Urothelium cell line (cell line): Measurements from ENCODE around the gene DTWD1.
"Not testable (repeated sequence)": the region's sequence is repeated elsewhere in the genome, so short reads cannot be mapped to it uniquely, and the experiment has no call there.

Source experiments
- DNase-seq: peaks from one replicate; pipeline ENCODE4 v3.0.0; 2011; ENCODE audit warnings: low spot score, mixed read lengths
- FAIRE-seq: peaks from 2 replicates; lab custom pipeline; 2011; peaks lifted over from hg19 to GRCh38; lab: Jason Lieb, UNC

DTWD1 gene, protein sequence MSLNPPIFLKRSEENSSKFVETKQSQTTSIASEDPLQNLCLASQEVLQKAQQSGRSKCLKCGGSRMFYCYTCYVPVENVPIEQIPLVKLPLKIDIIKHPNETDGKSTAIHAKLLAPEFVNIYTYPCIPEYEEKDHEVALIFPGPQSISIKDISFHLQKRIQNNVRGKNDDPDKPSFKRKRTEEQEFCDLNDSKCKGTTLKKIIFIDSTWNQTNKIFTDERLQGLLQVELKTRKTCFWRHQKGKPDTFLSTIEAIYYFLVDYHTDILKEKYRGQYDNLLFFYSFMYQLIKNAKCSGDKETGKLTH

DNA sequence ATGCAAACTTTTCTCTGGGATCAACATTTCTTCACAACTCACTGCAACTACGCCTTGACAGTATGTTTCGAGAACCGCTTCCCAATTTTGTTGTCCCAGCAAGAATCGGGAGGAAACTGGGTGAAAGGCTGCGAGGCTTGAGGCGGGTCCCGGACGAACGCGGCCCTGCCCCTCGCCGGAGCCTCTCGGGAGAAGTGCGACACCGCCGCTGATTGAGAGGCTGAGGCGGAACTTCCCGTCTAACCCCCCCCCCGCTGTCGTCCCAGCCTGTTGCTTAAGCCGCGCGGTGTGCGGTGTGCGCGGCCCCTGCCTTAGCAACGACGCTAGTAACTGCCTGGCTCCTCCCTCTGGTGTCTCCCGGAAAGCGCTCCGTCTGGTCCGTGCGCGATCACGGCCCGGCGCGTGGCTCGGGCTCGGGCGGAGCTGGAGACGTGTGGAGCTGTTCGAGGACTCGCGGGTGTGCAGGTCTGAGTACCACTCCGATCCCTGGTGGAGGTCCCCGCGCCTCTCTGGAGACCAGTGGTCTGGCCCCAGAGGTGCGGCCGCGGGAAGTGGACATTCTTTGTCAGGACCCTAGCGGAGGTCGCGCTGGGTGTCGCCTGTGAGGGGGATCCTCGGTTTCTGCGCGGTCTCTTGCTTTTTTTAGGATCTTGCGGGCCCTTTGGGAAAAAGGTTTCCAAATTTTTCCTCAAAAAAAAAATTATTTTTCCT, at the start of gene DTWD1, which contains the start of gene FAM227B:
Gene DTWD1 (plus strand): TSS at position 391 of the 711 bp plus-strand sequence. CDS start 4,120 bp downstream, outside the sequence.
Gene FAM227B (minus strand): TSS at position 161 of the 711 bp plus-strand sequence. CDS start 5,647 bp downstream, outside the sequence.
- DNase-seq (peak; percentile 92), FAIRE-seq (no peak)

DNA sequence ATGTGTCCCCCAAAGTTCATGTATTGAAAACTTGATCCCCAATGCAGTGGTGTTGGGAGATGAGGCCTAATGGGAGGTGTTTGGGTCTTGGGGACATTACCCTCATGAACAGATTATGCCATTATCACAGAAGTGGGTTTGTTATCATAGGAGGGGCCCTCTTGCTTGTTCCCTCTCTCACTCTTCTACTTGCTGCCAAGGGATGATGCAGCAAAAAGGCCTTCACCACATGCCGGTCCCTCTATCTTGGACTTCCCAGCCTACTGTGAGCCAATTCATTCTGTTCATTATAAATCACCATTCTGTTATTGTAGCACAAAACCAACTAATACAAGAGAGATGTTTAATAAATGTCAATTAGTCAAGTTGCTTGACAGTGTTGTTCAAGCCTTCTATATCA, 47.4 kb upstream of the DTWD1 start:
- DNase-seq (no peak), FAIRE-seq (no peak)

DNA sequence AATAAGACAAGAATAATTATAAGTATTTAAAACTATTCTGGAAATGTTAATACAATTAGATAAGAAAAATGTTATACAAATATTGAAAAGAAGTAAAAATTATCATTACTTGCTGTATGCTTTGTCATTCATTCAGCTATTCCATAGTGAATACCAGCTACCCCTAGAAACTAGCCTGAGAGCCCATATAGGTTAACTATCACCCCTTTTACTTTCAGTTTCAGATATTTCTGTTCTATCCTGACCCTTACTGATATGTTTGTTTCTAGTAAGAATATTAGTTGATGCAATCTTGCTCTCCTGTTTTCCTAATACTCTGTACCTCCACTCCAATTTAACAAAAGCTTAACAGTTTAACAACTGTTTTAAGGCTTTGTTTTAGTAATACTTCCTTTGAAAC, 31.8 kb upstream of the DTWD1 start:
- FAIRE-seq: no peak
- no peak for DNase-seq

DNA sequence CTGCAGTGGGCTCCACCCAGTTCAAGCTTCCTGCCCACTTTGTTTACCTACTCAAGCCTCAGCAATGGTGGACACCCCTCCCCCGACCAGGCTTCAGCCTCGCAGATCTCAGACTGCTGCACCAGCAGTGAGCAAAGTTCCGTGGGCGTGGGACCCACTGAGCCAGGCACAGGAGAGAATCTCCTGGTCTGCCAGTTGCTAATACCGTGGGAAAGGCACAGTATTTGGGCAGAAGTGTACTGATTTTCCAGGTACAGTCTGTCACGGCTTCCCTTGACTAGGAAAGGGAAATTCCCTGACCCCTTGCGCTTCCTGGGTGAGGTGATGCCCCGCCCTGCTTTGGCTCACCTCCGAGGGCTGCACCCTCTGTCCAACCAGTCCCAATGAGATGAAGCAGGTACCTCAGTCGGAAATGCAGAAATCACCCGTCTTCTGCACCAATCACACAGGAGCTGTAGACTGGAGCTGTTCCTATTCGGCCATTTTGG, 28.0 kb upstream of the DTWD1 start:
- not testable (repeated sequence) for DNase-seq, FAIRE-seq

DNA sequence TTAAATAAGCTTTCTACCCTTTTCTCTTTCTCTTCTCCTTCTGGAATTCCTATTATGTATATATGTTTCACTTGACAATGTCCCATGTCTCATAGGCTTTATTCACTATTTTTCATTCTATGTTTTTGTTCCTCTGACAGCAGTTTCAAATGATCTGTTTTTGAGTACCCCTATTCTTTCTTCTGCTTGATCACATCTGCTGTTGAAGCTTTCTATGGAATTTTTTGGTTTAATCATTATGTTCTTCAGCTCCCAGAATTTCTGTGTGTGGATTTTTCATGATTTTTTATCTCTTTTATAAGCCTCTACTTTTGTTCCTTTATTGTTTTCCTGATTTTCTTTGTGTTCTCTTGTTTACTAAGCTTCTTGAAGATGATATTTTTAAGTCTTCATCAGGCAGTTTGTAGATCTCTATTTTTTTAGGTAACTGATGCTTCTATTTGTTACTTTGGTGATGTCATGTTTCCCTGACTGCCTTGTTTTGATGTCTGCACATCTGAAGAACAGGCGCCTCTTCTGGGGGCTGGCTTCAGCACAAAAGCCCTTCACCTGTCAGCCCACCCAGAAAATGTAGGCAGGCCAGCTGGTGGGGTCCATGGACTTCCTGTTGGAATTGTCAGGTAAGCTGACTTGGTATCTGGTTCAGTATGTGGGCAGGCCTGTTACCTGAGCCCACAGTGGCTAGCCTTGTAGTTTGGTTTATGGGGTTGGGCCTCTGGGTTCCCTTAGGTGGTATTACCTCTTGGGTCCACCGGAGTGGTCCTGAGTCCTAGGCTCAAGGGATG, 16.0 kb upstream of the DTWD1 start:
- no peak for DNase-seq
- FAIRE-seq: no peak

DNA sequence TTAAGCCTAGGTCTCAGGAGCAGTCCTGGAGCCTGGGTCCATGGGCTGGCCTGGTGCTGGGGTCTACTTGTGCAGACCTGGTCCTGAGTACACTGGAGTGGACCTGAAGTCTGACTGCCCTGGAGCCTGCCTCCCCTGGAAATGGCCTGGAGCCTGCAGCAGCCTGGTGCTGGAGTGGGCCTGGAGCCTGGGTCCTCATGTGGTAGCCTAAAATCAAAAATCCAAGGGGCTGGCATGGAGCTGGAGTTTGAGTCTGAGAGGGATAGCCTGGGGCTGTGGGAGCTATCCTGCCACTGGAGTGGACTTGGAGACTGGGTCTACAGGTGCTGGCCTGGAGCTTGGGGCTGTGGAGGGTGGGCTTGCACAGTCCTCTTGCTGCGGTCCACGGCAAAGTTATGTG, 15.3 kb upstream of the DTWD1 start:
- DNase-seq (no peak), FAIRE-seq (no peak)

DNA sequence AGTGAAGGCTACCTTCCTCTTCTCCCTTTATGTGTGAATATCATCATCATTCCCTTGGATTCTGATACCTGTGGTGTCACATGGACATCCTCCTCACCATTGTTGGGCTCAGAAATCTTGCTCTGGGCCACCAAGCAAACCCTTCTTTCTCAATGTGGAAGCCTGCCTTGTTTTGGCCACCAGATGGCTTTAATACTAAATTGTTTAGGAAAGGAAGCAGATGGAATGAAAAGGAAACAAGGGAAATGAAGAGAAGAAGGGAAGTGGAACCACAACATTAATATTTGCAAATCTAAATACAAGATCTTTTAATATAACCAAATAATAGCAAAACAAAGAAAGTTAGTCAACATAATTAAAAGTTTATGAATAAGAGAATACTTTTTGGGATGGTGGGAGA, 14.3 kb upstream of the DTWD1 start:
- DNase-seq (no peak), FAIRE-seq (no peak)

DNA sequence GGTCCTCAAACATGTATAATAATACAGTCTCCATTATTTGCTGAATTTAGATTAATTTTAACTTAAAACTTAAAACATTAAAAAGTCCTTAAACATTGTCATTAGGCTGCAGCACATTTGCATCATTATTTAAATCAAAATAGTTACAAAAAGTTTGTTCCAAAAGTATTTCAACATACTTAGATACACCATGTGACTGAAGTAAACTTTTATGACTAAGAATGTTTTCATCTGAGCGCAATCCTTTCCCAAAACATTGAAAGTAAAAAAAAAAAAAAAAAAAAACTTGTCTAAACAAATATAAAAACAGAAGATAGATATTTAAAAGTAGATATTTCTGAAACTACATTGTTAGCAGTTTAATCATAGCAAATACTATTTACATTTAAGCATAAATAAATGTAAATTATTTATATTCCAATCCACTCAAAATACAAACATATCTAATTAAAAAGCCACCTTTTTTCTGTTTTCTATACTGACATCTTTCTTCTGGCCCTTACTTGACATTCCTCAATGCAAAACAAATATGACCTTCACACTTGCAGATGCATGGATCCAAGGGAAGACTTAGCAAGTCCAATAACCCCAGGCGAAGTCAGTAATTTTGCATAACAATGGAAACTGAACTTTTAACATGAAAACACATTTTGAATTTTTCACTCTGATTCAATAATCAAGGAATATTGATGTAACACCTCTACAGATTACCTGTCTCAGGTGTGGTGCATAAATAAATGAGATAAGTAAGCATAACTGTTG, 10.5 kb upstream of the DTWD1 start:
- DNase-seq (no peak), FAIRE-seq (no peak)

DNA sequence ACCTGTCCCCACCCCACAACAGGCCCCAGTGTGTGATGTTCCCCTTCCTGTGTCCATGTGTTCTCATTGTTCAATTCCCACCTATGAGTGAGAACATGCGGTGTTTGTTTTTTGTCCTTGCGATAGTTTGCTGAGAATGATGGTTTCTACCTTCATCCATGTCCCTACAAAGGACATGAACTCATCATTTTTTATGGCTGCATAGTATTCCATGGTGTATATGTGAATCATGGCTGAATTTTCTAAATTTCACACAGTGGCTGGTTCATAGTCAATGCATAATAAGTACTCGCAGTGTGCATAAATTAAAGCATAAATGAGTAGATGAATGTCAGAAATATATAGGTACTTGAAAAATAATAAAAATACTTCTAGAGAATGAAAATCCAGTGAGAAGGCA, 8.6 kb upstream of the DTWD1 start:
- not testable (repeated sequence) for FAIRE-seq, DNase-seq

DNA sequence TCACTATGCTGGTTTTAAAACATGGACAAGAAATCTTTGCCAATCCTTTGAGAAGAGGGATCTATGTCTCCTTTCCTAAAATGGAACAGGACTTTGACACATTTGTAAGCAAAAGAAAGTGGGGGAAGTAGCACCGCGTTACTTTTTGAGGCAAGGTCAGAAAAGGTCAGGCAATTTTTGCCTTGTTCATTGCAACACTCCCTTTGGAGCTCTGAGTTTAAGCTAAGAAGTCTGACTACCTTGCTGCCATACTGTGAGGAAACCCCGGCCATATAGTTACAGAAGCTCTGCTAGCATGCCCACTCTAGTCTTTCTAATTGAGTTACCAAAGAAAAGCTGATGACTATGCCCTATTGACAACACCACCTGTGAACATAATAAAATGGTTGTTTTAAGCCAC, 1.6 kb upstream of the DTWD1 start:
- FAIRE-seq: no peak
- no peak for DNase-seq

DNA sequence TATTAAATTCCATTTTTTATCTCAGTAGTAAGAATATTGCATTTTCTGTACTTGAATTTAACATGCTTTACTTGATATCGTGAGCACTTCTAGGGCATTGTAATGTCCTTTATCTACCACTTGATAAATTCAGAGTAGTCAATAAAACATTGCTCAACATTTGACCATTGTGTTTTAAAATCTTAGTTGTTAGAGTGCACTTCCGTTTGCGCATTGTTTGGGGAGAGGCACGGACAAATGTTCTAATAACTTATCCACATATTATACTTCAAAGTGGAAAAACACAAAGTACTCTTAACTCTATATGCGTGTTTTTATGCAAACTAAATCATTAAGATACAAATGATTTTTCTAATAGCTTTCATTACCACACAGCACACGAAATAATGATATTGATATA, 649 bp upstream of the DTWD1 start:
- DNase-seq (no peak), FAIRE-seq (no peak)

DNA sequence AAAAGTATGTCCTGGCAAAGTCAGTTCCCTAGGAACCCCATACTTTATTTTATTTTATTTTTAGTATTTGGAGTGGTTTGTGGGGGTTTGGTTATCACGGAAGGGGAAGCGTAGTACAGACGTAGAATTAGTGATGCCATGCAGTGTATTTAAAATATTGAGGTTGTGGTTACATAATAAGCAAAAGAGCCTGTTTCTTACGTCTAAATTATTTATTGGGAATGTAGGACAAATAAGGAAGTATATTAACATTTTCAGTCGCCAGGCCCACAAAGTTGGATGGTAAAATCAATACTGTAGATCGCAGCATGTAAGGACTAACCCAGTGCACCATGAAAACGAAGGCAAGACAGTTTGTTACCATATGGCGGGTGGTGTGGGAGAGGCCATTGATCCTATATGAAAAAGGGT, 558 bp downstream of the DTWD1 start:
- no peak for FAIRE-seq
- no peak for DNase-seq

DNA sequence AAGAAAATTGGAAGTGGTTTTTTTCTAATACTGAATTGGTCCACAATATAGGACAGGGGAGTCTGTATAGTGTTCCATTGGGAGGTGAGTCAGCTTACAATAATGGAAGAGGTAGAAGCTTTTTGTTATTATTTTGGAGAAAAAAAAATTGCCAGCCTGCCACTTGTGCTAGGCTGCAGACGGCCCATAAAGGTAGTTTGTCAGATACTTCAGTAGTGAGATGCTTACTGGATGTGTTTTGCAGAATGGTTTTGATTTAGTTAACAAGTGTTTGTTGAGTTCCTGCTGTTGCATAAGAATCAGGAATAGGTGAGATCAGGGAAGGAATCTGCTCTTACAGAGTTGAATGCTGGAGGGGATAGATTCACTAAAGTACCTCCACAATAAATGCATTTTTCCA, 1.0 kb downstream of the DTWD1 start:
- DNase-seq (no peak), FAIRE-seq (no peak)

DNA sequence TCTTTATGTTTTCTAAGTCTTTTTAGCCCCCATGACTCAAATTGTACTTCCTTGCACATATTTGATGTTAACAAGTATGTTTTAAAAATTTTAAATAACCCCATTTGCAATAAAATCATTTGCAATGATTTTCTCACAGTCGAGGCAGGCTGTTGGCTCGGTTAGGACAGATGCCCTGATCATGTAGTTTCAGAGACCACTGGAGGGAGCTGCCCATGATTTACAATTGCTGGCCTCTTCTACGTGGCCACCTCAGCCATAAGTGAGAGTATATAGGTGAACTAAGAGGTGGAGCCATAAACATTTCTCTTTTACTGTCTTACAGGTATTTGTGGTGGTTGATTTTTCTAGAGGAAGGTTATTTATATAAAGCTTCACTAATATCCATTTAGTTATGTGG, 1.7 kb downstream of the DTWD1 start:
- FAIRE-seq (no peak), DNase-seq (no peak)

DNA sequence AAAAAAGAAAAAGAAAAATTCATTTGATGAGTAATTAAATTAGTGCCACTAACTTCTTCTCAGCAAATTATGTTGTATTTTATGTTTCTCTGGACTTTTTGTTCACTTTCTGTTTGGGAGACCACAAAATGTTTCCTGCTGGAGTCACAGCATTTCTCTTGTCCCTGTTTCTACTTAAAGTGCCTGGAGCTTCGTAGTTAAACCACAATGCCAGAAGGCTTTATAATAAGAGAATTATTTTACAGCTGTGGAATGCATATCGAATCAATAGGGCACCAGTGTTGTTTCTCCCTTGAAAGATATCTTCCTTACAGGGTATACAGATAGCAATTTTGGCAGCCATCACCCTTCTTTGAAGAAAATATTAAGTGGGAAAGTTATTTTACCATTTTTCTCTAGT, 3.2 kb downstream of the DTWD1 start:
- DNase-seq (no peak), FAIRE-seq (no peak)

DNA sequence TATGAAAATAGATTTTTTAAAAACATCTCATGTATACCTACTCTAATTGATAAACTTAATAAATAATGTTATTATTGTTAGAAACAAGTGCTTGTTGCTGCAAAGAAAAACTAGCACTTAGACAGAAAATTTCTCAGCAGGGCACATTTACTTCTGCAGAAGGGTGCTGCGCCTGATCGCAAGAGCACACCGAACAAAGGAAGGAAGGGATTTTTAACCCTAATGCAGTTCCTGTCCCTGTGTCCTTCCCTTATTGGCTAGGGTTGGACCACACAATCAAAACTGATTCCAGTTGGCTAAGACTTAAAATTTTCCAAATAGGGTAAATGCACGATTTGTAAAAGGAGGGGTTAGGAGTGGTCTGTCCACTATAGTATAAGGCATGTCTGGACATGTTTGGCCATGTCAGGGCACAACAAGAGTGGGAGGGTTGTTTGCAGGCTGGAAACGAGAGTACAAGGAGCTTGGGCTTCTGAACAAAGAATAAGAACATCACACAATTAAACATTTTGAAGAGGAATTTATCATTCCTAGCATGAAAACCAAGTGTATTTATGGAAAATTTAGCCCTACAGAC, 4.7 kb downstream of the DTWD1 start:
- DNase-seq: no peak
- no peak for FAIRE-seq

DNA sequence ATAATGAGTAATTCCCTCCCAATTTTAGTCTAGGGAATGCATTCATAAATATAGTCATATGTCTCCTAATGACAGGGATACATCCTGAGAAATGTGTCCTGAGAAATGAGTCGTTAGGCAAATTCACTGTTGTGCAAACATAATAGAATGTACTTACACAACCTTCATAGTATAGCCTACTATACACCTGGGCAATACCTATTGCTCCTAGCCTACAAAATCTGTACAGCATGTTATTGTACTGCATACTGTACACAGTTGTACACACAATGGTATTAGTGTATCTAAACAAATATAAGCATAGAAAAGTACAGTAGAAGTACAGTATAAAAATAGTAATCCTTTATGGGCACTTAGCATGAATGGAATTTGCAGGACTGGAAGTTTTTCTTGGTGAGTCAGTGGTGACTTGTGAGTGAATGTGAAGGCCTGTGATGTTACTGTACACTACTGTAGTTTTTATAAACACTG, 6.6 kb downstream of the DTWD1 start:
- peak; percentile 9 for DNase-seq
- FAIRE-seq: no peak

DNA sequence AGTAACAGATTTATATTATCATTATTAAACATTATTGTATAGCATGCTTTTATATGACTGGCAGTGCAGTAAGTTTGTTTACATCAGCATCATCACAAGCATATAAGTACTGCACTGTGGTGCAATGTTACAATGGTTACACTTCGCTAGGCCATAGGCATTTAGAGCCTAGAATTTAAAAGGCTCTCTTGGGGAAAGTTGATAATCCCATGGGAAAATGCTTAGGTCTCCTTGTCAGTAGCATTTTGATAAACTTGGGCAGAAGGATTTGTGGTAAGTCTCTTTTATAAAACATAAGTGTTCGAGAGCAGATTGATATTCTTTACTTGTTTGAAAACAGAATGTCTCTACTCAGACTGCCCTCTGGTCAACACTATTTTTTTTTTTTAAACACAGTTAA, 7.5 kb downstream of the DTWD1 start:
- DNase-seq: no peak
- no peak for FAIRE-seq

DNA sequence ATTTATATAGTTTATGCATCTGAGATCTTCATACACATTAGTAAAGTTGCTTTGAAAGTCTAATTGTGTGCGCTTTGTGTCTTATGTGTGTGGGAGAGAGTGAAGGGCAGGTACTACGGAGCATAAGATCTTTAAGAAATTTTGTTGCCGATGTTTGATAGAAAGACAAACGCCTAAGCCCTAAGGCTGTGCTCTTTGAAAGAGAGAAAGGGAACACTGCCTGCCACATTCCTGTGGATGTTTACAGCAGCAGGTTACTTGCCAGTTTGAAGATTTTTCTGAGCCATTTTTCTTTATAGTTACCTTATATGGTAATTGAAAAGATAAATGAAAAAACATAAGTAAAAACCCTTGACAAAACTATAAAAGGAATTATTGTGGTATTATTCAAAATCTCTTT, 17.0 kb downstream of the DTWD1 start:
- no peak for FAIRE-seq

DNA sequence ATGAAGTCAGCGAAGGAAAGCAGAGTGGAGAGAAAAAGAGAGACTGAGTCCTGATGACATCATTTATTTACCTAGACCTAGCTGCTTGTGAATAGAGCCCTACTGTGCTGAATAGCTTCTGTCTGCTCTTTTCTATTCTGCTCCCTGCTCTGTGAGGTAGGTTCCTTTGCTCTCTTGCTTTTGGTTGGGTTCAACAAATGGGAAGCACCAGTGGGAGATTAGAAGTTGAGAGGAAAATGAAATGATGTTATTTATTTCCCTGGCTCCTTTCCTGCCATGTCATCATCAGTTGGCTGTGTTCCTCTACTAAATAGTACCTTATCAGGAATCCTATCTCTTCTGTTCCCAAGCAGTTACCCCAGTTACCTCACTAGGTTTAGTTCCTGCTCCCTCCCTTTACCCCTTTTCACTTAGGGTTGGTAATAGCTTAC, 23.5 kb downstream of the DTWD1 start:
- no peak for FAIRE-seq
- DNase-seq: no peak

More for the DNA sequence above, 17.0 kb downstream of the DTWD1 start:
- no peak for DNase-seq
